ENCODE data around the gene MUSTN1. TPM values are rescaled to one million over a fixed set of nuclear protein-coding genes. Genes with fewer than 3 reads are reported as not detected.

Gene MUSTN1
- total RNA-seq, 1 donor from 2014 or later, result 3.5 TPM

DNA sequence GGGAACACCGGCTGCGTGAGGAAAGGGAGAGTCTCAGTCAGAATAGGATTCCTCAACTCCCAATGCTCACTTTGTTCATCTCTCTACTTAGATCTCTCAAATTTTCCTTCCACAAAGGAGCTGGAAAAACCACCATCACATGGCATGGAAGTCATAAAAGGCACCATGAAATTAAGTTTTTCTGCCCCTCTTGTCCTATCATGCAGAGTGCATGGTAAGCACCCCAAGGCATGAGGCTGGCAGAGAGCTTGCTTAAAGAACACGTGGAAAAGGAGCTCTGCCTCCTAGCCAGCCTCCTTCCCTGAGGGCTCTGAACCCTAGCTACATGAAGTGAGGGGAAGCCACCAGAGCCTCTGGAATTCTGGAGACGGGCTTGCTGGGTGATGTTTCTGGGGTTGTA lies 44.8 kb upstream of the MUSTN1 start:
- H3K27me3 Mint-ChIP-seq (ENCODE audit: unreplicated experiment), result no peaks in the 10 kb centered on the region
- DNase-seq, result no peak
- H3K27ac Mint-ChIP-seq (ENCODE audit: unreplicated experiment), result no peak overlapping the region
- peaks cover 1% of the 10 kb centered on the region for H3K9me3 Mint-ChIP-seq (ENCODE audit: unreplicated experiment)
- TF ChIP-seq, protein P1, sequence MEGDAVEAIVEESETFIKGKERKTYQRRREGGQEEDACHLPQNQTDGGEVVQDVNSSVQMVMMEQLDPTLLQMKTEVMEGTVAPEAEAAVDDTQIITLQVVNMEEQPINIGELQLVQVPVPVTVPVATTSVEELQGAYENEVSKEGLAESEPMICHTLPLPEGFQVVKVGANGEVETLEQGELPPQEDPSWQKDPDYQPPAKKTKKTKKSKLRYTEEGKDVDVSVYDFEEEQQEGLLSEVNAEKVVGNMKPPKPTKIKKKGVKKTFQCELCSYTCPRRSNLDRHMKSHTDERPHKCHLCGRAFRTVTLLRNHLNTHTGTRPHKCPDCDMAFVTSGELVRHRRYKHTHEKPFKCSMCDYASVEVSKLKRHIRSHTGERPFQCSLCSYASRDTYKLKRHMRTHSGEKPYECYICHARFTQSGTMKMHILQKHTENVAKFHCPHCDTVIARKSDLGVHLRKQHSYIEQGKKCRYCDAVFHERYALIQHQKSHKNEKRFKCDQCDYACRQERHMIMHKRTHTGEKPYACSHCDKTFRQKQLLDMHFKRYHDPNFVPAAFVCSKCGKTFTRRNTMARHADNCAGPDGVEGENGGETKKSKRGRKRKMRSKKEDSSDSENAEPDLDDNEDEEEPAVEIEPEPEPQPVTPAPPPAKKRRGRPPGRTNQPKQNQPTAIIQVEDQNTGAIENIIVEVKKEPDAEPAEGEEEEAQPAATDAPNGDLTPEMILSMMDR (IDR thresholded peaks at IDR 0.05; ENCODE audit: partially characterized antibody, unreplicated experiment), result no peak
- H3K4me1 Mint-ChIP-seq (ENCODE audit: low read depth, unreplicated experiment), result peaks cover 3% of the 10 kb centered on the region
- H3K4me3 Mint-ChIP-seq (ENCODE audit: unreplicated experiment), result no peak overlapping the region
- peaks cover under 1% of the 10 kb centered on the region for H3K36me3 Mint-ChIP-seq (ENCODE audit: unreplicated experiment)

DNA sequence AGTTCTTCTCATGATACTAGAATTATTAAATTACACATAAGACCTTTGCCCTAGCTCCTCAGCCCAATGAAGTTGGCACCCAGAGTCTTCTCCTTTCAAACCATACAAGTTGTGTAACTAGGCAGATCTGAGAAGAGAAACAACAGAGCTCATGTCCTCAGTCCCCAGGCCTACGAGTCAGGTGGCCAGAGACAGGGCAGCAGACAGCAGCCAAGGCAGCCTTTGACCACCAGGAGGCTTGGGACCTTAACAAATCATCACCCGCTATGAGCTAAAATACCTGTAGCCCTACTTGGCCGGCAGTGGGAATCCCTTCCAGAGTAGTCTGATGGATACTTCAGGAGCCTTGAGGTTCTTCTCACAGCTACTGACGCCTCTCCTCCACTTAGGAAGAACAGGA lies 44.3 kb upstream of the MUSTN1 start:
- Mint-ChIP-seq H3K27me3 (ENCODE audit: unreplicated experiment) (no peaks in the 10 kb centered on the region), H3K36me3 (ENCODE audit: unreplicated experiment) (no peaks in the 10 kb centered on the region), H3K27ac (ENCODE audit: unreplicated experiment) (no peak overlapping the region), H3K9me3 (ENCODE audit: unreplicated experiment) (peaks cover 1% of the 10 kb centered on the region), H3K4me3 (ENCODE audit: unreplicated experiment) (no peak overlapping the region), H3K4me1 (ENCODE audit: low read depth, unreplicated experiment) (peaks cover 4% of the 10 kb centered on the region)
- DNase-seq, result no peak
- TF ChIP-seq, protein P1 (IDR thresholded peaks at IDR 0.05; ENCODE audit: partially characterized antibody, unreplicated experiment), result no peak

DNA sequence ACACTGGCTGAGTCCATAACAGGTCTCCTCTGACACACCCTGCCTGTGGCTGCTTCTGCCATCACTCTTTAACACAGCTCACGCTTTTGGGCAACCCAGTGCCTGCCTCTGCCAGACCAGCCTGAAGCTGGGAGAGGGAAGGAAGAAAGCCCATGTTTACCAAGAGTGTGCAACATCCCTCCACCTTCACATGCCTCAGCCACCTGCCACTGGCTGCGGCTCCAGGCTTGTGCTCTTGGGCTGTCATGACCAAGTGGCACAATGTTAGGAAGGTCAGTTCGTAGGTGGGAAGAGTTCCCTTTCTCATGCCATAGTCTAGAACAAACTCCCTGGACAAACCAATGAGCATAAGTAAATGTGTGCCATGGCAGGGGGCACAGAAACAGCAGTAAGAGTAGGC lies 42.3 kb upstream of the MUSTN1 start:
- peaks cover 1% of the 10 kb centered on the region for H3K9me3 Mint-ChIP-seq (ENCODE audit: unreplicated experiment)
- no peaks in the 10 kb centered on the region for H3K27me3 Mint-ChIP-seq (ENCODE audit: unreplicated experiment)
- TF ChIP-seq, protein P1 (IDR thresholded peaks at IDR 0.05; ENCODE audit: partially characterized antibody, unreplicated experiment), result no peak
- H3K4me3 Mint-ChIP-seq (ENCODE audit: unreplicated experiment), result no peak overlapping the region
- no peaks in the 10 kb centered on the region for H3K36me3 Mint-ChIP-seq (ENCODE audit: unreplicated experiment)
- peaks cover 15% of the 10 kb centered on the region for H3K4me1 Mint-ChIP-seq (ENCODE audit: low read depth, unreplicated experiment)
- H3K27ac Mint-ChIP-seq (ENCODE audit: unreplicated experiment), result no peak overlapping the region
- no peak for DNase-seq

DNA sequence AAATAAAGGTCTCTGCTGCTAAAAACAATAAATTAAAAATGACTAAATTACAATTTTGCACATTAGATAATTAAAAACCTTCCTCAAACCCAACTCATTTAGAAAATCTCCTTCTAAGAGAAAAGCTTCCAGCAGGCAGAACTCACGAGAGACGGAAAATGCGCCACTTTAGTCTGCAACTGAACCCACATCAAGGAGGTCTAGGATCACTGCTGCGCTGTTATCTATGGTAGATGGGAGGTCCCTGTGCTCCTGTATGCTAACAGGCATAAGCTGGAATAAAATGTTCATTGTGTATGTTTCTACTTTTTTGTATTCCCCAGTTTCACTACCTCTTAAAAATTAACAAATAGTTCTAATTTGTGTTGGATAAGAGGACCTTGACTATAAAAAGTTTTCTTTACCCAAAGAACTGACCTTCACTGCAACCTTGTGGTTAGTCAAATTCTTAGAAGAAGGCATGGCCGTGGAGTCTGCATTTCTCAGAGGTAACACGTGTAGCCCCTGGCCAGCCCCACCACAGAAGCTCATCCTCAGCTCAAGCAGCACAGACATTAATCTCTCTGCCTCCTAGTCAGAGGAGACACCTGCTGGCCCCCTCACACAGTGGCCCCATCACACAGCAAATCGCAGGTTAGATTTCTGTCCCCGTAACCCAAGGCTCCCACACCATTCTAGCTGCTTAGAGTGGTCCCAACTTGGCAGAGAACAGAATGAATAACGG lies 40.2 kb upstream of the MUSTN1 start:
- Mint-ChIP-seq H3K36me3 (ENCODE audit: unreplicated experiment) (no peaks in the 10 kb centered on the region), H3K27me3 (ENCODE audit: unreplicated experiment) (no peaks in the 10 kb centered on the region), H3K27ac (ENCODE audit: unreplicated experiment) (no peak overlapping the region), H3K9me3 (ENCODE audit: unreplicated experiment) (peaks cover 1% of the 10 kb centered on the region), H3K4me3 (ENCODE audit: unreplicated experiment) (no peak overlapping the region), H3K4me1 (ENCODE audit: low read depth, unreplicated experiment) (peaks cover 15% of the 10 kb centered on the region)
- TF ChIP-seq, protein P1 (IDR thresholded peaks at IDR 0.05; ENCODE audit: partially characterized antibody, unreplicated experiment), result no peak
- no peak for DNase-seq

DNA sequence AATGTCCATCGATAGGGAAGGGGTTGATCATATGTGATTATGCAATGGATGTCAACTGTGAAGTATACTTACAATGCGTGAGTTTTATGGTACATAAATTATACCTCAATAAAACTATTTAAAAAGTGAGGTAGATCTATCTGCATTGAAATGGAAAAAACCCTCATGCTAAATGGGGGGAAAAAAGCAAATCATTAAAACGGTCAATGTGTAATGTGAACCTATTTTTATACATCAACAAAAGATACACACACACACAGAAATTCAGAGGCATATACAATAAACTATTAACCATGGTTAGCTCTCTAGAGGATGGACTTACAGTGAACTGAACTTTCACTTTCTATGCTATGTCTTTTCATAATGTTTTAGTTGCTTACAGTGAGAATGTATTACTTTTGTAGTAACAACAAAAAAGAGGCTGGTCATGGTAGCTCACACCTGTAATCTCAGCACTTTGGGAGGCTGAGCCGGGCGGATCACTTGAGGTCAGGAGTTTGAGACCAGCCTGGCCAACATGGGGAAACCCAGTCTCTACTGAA lies 39.4 kb upstream of the MUSTN1 start:
- Mint-ChIP-seq H3K4me1 (ENCODE audit: low read depth, unreplicated experiment) (peaks cover 15% of the 10 kb centered on the region), H3K9me3 (ENCODE audit: unreplicated experiment) (peaks cover under 1% of the 10 kb centered on the region), H3K4me3 (ENCODE audit: unreplicated experiment) (no peak overlapping the region), H3K27ac (ENCODE audit: unreplicated experiment) (no peak overlapping the region), H3K36me3 (ENCODE audit: unreplicated experiment) (no peaks in the 10 kb centered on the region), H3K27me3 (ENCODE audit: unreplicated experiment) (no peaks in the 10 kb centered on the region)
- TF ChIP-seq, protein P1 (IDR thresholded peaks at IDR 0.05; ENCODE audit: partially characterized antibody, unreplicated experiment), result no peak
- no peak for DNase-seq
